Peyer's patch (tissue), 4 donors: Measurements from ENCODE around the gene ZNF563.

Experiments used
- CTCF ChIP-seq, 6 experiments: fragments of 450-650 bp in 4 of 6; fragments of 200-600 bp in 2 of 6; sonication (generic) in 1 of 6; IDR thresholded peaks; one replicate each; pipeline ENCODE4 v1.5.1; 2017 to 2019; ENCODE audit warnings: antibody characterized with exemption in 6 of 6, mild to moderate bottlenecking in 3 of 6, moderate library complexity in 1 of 6
- POLR2A ChIP-seq, 2 donors: fragments of 450-650 bp; IDR thresholded peaks; one replicate each; pipeline ENCODE4 v1.5.1; 2017; ENCODE audit warnings: antibody characterized with exemption in 2 of 2, mild to moderate bottlenecking in 2 of 2, moderate library complexity in 2 of 2

GRCh38 chr19:12365236-12366162 lies 32.1 kb upstream of the ZNF563 start, which contains the start of gene ZNF442:
- TF ChIP-seq CTCF (IDR thresholded peaks at IDR 0.05) (peak in 5 of 6 experiments; percentile 9 to 76 (median 60)), POLR2A (IDR thresholded peaks at IDR 0.05) (peak; percentile 29 to 82)
